Fibroblast of lung (primary cell): ENCODE measurements around the gene HIPK2. TPM values are rescaled to one million over a fixed set of nuclear protein-coding genes. Genes with fewer than 3 reads are reported as not detected.

Source experiments
- DNase-seq, 2 donors: peaks; one replicate each; pipeline versions ENCODE4 v3.0.0 to v3.0.0-alpha.2; 2010; ENCODE audit warnings: low read depth in 2 of 2
- H2AFZ ChIP-seq: 2 replicates; pipeline ENCODE4 v1.5.1; 2012; ENCODE audit warnings: low read length, control low read depth, inconsistent platforms
- H3K27ac ChIP-seq: 2 replicates; pipeline ENCODE4 v1.5.1; 2011; ENCODE audit warnings: low read length, control low read depth; ENCODE audit not compliant: insufficient read depth
- H3K27me3 ChIP-seq: 2 replicates; pipeline ENCODE4 v1.5.1; 2011; ENCODE audit warnings: mild to moderate bottlenecking, low read length; ENCODE audit not compliant: control insufficient read depth, insufficient read depth
- H3K36me3 ChIP-seq: 2 replicates; pipeline ENCODE4 v1.5.1; 2011; ENCODE audit warnings: low read length; ENCODE audit not compliant: control insufficient read depth, insufficient read depth
- H3K4me1 ChIP-seq: 2 replicates; pipeline ENCODE4 v1.5.1; 2011; ENCODE audit warnings: low read length; ENCODE audit not compliant: control insufficient read depth, insufficient read depth; ENCODE audit errors: extremely low read depth
- H3K4me2 ChIP-seq: 2 replicates; pipeline ENCODE4 v1.5.1; 2011; ENCODE audit warnings: low read length, control low read depth; ENCODE audit not compliant: insufficient read depth; ENCODE audit errors: extremely low read depth
- H3K4me3 ChIP-seq, 4 experiments: fragments of 200-600 bp in 1 of 4; sonication (generic) in 1 of 4; replicated peaks in 1 of 4; 2 replicates each; pipeline ENCODE4 v1.5.1; 2011 to 2016; ENCODE audit warnings: low read length in 4 of 4, low read depth in 3 of 4, mild to moderate bottlenecking in 3 of 4, control low read depth in 2 of 4, inconsistent platforms in 1 of 4, mixed read lengths in 1 of 4; ENCODE audit not compliant: insufficient read depth in 1 of 4; ENCODE audit errors: control extremely low read depth in 1 of 4
- H3K79me2 ChIP-seq: 2 replicates; pipeline ENCODE4 v1.5.1; 2012; ENCODE audit warnings: mild to moderate bottlenecking, low read length, inconsistent platforms; ENCODE audit not compliant: control insufficient read depth, insufficient read depth
- H3K9ac ChIP-seq: 2 replicates; pipeline ENCODE4 v1.5.1; 2011; ENCODE audit warnings: mild to moderate bottlenecking, low read length, control low read depth; ENCODE audit not compliant: insufficient read depth
- H3K9me3 ChIP-seq: 2 replicates; pipeline ENCODE4 v1.5.1; 2012; ENCODE audit warnings: low read depth, low read length; ENCODE audit not compliant: control insufficient read depth, insufficient read depth
- H4K20me1 ChIP-seq: 2 replicates; pipeline ENCODE4 v1.5.1; 2011; ENCODE audit warnings: low read length; ENCODE audit not compliant: control insufficient read depth, insufficient read depth; ENCODE audit errors: extremely low read depth
- EZH2 ChIP-seq: IDR thresholded peaks from 2 replicates; pipeline ENCODE4 v1.5.1; 2012; ENCODE audit warnings: low read length, control low read depth, mild to moderate bottlenecking; ENCODE audit errors: missing control alignments
- polyA plus RNA-seq, 2 donors: library from polyadenylated mRNA; depleted of rRNA in 1 of 2; stranded (reverse) in 1 of 2; unstranded in 1 of 2; fragments of >200 nt; gene quantifications; 2 replicates each; pipeline ENCODE4 v1.2.1, GENCODE V29; 2011 to 2012; ENCODE audit warnings: missing spikeins in 1 of 2
- total RNA-seq: library from RNA; depleted of rRNA; stranded (reverse); fragments of >200 nt; gene quantifications from 2 replicates; pipeline ENCODE4 v1.2.1, GENCODE V29; 2014
- TF ChIP-seq, protein P1 (sequence below), 2 donors: IDR thresholded peaks in 1 of 2; conservative IDR thresholded peaks in 1 of 2; 1 replicate in 1 of 2; 2 replicates in 1 of 2; pipeline ENCODE4 v1.5.1; 2011 to 2012; ENCODE audit warnings: low read length in 2 of 2, control low read depth in 1 of 2, inconsistent platforms in 1 of 2, low read depth in 1 of 2, mild to moderate bottlenecking in 1 of 2

HIPK2 gene
- total and polyA plus RNA-seq, 2 donors (not counting 1 experiment from before 2014, with no cell fraction given): 10.1 to 11.1 TPM

DNA sequence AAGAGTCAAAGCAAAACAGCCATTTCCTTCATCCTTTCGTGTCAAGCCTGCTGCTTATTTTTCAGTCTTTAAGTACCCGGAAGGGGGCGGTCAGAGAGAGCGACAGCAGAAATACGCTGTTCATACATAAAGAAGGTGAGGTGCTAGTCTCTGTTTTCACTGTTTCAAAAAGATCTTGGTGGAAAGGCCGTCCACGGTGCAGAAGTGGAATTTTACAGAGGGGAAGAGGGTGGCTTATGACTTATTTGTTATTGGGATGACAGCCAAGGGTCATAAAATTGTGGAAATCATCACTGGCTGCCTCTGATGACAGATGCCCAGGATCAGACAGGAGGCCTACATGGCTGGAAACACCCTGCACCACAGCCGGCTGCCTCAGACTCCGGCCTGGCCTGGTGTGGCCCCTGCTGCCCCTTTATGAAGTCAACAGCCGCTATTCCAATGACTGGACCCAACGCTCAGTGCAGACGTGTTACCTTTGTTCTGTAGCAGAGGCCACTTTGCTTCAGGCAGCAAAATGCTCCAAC, 57.0 kb downstream of the HIPK2 start:
- Histone ChIP-seq H2AFZ (no peak overlapping the region), H4K20me1 (no peaks in the 10 kb centered on the region), H3K9me3 (no peaks in the 10 kb centered on the region), H3K4me3 (no peak overlapping the region), H3K9ac (no peak overlapping the region), H3K36me3 (peaks cover 9% of the 10 kb centered on the region), H3K27me3 (no peaks in the 10 kb centered on the region), H3K4me1 (peaks cover 11% of the 10 kb centered on the region), H3K79me2 (peaks cover 38% of the 10 kb centered on the region), H3K27ac (no peak overlapping the region), H3K4me2 (no peak overlapping the region)
- DNase-seq: peak in 1 of 2 donors; percentile 77
- TF ChIP-seq EZH2: no peak
- TF ChIP-seq, protein P1, sequence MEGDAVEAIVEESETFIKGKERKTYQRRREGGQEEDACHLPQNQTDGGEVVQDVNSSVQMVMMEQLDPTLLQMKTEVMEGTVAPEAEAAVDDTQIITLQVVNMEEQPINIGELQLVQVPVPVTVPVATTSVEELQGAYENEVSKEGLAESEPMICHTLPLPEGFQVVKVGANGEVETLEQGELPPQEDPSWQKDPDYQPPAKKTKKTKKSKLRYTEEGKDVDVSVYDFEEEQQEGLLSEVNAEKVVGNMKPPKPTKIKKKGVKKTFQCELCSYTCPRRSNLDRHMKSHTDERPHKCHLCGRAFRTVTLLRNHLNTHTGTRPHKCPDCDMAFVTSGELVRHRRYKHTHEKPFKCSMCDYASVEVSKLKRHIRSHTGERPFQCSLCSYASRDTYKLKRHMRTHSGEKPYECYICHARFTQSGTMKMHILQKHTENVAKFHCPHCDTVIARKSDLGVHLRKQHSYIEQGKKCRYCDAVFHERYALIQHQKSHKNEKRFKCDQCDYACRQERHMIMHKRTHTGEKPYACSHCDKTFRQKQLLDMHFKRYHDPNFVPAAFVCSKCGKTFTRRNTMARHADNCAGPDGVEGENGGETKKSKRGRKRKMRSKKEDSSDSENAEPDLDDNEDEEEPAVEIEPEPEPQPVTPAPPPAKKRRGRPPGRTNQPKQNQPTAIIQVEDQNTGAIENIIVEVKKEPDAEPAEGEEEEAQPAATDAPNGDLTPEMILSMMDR (conservative IDR thresholded peaks at IDR 0.05 in 1 of 2, IDR thresholded peaks at IDR 0.05 in 1 of 2; ENCODE audit: low read depth in 1 of 2, low read length in 2 of 2): peak in 1 of 2 donors; percentile 11

DNA sequence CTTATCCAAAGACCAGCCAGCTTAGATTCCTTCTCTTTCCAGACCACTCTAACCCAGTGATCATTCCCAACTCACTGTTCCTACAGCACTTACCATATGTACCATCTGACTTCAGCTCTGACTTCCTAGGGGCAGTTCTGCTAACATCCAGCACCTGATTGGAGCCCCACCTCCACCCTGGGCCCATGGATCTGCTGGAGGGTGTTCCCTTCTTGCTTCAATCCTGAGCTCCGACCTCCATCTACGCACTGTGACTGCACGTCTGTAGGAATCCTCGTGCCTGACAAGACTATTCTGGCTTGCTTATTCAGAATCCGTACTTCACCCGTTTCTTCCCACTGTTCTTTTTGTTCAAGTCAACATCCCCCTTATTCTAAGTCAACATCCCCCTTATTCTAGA, 57.6 kb downstream of the HIPK2 start:
- Histone ChIP-seq H3K4me1 (peaks cover 6% of the 10 kb centered on the region), H3K27ac (no peak overlapping the region), H3K4me2 (no peak overlapping the region), H3K27me3 (no peaks in the 10 kb centered on the region), H3K9me3 (no peaks in the 10 kb centered on the region), H2AFZ (no peak overlapping the region), H3K4me3 (no peak overlapping the region), H4K20me1 (no peaks in the 10 kb centered on the region), H3K79me2 (peaks cover 33% of the 10 kb centered on the region), H3K36me3 (peaks cover 13% of the 10 kb centered on the region), H3K9ac (no peak overlapping the region)
- no peak for TF ChIP-seq EZH2
- TF ChIP-seq, protein P1 (conservative IDR thresholded peaks at IDR 0.05 in 1 of 2, IDR thresholded peaks at IDR 0.05 in 1 of 2; ENCODE audit: low read depth in 1 of 2, low read length in 2 of 2): no peak
- no peak for DNase-seq

- peaks cover 33% of the 10 kb centered on the region for H3K79me2 ChIP-seq
- TF ChIP-seq, protein P1 (conservative IDR thresholded peaks at IDR 0.05 in 1 of 2, IDR thresholded peaks at IDR 0.05 in 1 of 2; ENCODE audit: low read depth in 1 of 2, low read length in 2 of 2): no peak
- TF ChIP-seq EZH2: no peak
These were observed 58.9 kb downstream of the HIPK2 start for GRCh38 chr7:139718859-139719258.

More at GRCh38 chr7:139718859-139719258, 58.9 kb downstream of the HIPK2 start:
- peaks cover 4% of the 10 kb centered on the region for H3K4me1 ChIP-seq
- no peaks in the 10 kb centered on the region for H4K20me1 ChIP-seq
- H3K9me3 ChIP-seq: no peaks in the 10 kb centered on the region
- H3K36me3 ChIP-seq: peaks cover 17% of the 10 kb centered on the region
- no peak overlapping the region for H3K4me3 ChIP-seq
- no peak overlapping the region for H3K27ac ChIP-seq
- no peak for DNase-seq
- no peak overlapping the region for H2AFZ ChIP-seq
- no peak overlapping the region for H3K9ac ChIP-seq
- no peak overlapping the region for H3K4me2 ChIP-seq
- no peaks in the 10 kb centered on the region for H3K27me3 ChIP-seq
